GM21381 (cell line): ENCODE results near the gene ANKRD33B.

Experiments used
- ATAC-seq: cut with Tn5 transposase; IDR thresholded peaks from one replicate; pipeline ENCODE4 v1.9.1; 2021; ENCODE audit warnings: mild to moderate bottlenecking, moderate library complexity; ENCODE audit not compliant: unreplicated experiment

Gene ANKRD33B

GRCh38 chr5:10688651-10689171 is 124.8 kb downstream of the ANKRD33B start:
- no peak for ATAC-seq

- ATAC-seq: no peak
Observed at GRCh38 chr5:10689391-10690081, 125.7 kb downstream of the ANKRD33B start.

- no peak for ATAC-seq
Observed at GRCh38 chr5:10690460-10691440, 126.9 kb downstream of the ANKRD33B start.

- ATAC-seq: no peak
Observed at GRCh38 chr5:10691826-10692785, 128.2 kb downstream of the ANKRD33B start.

- ATAC-seq: peak; percentile 53
Observed at GRCh38 chr5:10695055-10695649, 131.3 kb downstream of the ANKRD33B start.

- ATAC-seq: no peak
Observed at GRCh38 chr5:10695759-10696543, 132.1 kb downstream of the ANKRD33B start.

GRCh38 chr5:10699281-10699874 is 135.5 kb downstream of the ANKRD33B start:
- peak; percentile 40 for ATAC-seq

DNA sequence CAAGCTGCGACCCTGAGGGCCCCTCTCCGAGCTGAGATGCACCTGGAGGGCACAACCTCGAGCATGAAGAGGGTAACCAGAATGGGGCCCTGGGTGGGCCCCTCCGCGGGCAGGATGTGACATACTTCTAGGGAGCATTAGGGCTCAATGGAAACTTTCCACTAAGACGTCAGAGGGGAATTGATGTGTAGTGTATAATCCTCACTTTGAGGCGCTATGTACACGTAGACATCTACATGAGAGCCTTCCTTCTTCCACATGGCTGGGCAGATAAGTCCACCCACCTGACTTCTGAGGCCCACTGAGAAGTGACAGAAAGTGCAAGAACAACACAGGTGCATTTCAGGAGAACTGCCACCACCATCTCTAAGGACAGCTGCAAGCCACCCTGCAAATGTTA is 136.1 kb downstream of the ANKRD33B start:
- ATAC-seq: peak; percentile 45

DNA sequence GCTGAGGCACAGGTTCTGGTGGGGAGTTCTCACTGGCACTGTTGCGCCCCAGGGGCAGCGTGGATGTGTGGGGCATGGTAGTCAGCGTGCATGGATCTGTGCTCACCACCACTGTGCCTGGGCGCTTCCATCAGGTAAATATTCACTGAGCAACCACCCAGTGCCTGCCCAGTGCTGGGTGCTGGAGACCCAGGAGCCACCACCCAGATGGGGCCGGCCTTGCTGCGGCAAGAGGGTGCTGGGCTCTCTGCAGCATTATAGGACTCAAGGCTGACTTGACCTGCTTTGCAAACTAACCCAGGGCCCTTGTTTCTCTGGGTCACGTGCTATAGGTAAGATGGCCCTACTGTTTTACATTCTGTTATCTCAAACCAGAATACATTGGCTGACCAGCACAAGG is 136.6 kb downstream of the ANKRD33B start:
- ATAC-seq: no peak

DNA sequence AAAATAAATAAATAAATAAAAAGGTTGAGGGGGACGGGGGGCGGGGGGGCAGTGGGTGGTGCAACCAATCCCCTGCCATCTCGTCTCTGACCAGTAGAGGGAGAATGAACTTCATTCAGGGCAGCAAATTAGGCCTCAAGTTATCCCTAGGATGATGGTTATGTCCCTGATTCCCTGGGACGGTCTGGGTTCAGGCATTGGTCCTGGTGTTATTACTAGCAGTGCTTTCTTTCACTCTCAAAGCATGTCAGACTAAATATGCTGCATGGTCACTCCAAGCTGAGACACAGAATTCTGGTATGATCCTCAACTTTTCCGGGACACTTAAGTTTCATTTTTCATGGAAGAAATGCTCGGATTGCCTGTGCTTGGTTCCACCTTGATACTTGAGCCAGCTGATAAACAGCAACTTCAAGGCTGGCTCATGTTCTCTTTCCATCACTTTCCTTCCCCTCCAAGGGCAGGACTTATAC is 137.7 kb downstream of the ANKRD33B start:
- no peak for ATAC-seq

DNA sequence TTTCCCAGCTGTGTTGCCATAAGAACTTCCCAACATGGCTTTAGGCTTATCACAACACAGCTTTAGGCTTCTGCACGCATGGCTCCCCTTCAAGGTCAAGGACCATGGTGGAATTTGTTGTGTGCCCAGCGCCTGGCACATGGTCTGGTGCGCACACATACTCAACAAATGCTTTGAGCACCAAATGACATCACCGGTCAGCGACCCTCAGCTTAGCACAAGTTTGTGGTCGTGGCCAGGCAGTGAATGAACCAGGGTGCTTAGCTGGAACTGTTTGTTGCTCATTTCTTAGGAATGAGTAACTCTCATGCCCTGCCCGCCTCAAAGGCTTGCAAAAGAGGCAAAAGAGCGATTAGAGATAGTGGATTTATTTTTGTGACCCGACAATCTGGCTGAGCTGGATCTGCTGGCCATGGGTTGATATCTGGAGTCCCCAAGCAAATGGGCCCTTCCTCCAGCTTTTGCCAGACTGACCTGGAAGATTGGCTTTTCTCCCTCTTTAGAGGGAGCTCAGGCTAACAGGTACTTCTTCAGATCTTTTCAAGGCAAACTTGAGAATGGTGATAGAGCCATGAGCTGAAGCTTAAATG is 138.3 kb downstream of the ANKRD33B start:
- no peak for ATAC-seq

DNA sequence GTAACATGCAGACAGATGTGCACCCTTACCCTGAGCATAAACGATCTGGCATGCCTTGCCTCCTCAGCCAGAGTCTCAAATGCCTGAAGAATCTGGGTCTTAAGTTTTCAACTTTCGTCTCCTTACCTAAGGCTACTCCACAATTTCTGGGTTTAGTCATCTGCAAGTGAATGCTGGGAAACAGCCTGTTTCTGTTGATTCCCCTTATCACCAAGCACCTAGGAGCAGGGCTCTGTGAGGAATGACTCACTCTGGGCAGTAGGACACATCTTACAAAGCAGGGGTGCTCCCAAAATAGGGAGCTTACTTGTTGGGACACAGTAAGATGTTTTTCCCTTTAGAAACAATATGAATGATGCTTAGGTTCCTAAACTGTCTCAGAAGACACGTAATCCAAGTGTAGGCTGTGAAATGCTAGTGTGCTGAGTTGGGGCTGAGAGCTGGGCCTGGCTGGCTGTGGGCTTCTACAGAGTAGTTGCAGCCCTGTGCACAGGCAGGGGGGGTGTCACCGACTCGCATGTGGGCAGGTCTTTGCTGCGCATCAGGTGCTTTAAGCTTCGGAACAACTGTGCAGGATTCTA is 139.1 kb downstream of the ANKRD33B start:
- no peak for ATAC-seq

- ATAC-seq: no peak
Observed at GRCh38 chr5:10703676-10704075, 139.8 kb downstream of the ANKRD33B start.

GRCh38 chr5:10704949-10705621 is 141.2 kb downstream of the ANKRD33B start:
- peak; percentile 36 for ATAC-seq

DNA sequence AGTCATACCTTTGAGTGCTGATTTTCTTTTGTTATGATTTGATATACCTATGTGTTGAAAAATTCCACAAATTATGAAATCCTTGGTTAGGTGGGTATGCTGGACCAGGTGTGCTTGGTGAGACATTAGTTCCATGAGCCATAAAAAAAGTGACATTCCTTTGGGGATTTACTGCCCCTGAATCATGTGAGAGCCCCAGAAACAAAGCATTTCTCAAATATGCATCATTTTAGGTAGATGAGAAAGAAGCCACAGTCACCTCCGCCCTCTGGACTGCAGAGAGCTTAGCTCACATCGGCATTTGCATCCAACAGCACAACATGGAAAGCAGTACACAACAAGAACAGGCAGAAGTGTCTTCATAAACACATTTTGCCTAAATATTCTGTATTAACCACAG is 141.9 kb downstream of the ANKRD33B start:
- no peak for ATAC-seq

DNA sequence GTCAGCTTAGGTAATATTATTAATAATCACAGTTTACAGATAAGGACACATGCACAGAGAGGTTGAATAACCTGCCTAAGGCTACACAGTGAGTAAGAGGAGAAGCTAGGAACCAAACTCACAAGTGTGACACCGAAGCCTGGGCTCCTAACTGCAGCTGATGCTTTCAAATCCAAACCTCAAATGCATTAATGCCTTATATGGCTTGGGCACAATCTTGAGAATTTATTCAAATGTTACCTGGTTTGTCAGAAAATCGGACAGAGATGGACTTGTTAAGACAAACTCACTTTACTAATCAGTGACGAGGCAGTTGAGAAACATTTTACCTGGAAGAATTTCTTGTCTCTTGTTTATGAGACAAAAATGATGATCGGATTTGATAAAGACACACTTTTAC is 142.5 kb downstream of the ANKRD33B start:
- ATAC-seq: no peak
